HepG2 (cell line): ENCODE measurements around the gene SLC9A8.

Source experiments
- EP300 ChIP-seq, 3 experiments: sonication (generic) in 1 of 3; formaldehyde crosslinking in 1 of 3; IDR thresholded peaks; 2 replicates each; pipeline versions ENCODE4 v1.5.1 to v1.6.1; 2011 to 2020; ENCODE audit warnings: low read depth in 2 of 3, low read length in 2 of 3, borderline replicate concordance in 1 of 3, improper control_type of control experiment in 1 of 3, mild to moderate bottlenecking in 1 of 3, missing genetic modification reagents in 1 of 3, moderate library complexity in 1 of 3
- FOXA3 ChIP-seq: IDR thresholded peaks from 2 replicates; pipeline ENCODE4 v1.6.1; 2016; ENCODE audit warnings: missing genetic modification reagents, missing compliant biosample characterization
- HMG20A ChIP-seq: IDR thresholded peaks from 2 replicates; pipeline ENCODE4 v1.6.1; 2016; ENCODE audit warnings: borderline replicate concordance
- JUN ChIP-seq: sonication (generic); formaldehyde crosslinking; IDR thresholded peaks from 2 replicates; pipeline ENCODE4 v1.4.0; 2020; ENCODE audit warnings: mild to moderate bottlenecking, missing genetic modification reagents
- KDM3A ChIP-seq: IDR thresholded peaks from 2 replicates; pipeline ENCODE4 v1.6.1; 2018; ENCODE audit warnings: low read depth, missing compliant biosample characterization
- RNF2 ChIP-seq: fragments of 450-650 bp; conservative IDR thresholded peaks from 2 replicates; pipeline ENCODE4 v1.6.1; 2016; ENCODE audit warnings: low read depth
- TF ChIP-seq, protein P1 (sequence below): sonication (generic); formaldehyde crosslinking; IDR thresholded peaks from 2 replicates; pipeline ENCODE4 v1.4.0; 2020; ENCODE audit warnings: missing genetic modification reagents
- TF ChIP-seq, protein P2 (sequence below): sonication (generic); formaldehyde crosslinking; IDR thresholded peaks from 2 replicates; pipeline ENCODE4 v1.8.1; 2023; ENCODE audit warnings: mild to moderate bottlenecking, missing genetic modification reagents, borderline replicate concordance
- TF ChIP-seq, protein P3 (sequence below): sonication (generic); formaldehyde crosslinking; IDR thresholded peaks from 2 replicates; pipeline ENCODE4 v1.5.0; 2020; ENCODE audit warnings: mild to moderate bottlenecking, missing genetic modification reagents, moderate library complexity
- TF ChIP-seq, protein P4 (sequence below), 2 experiments: IDR thresholded peaks; 2 replicates each; pipeline ENCODE4 v1.6.1; 2011 to 2012; ENCODE audit warnings: low read length in 2 of 2, borderline replicate concordance in 1 of 2, low read depth in 1 of 2, mild to moderate bottlenecking in 1 of 2, moderate library complexity in 1 of 2
- TF ChIP-seq, protein P5 (sequence below): sonication (generic); formaldehyde crosslinking; IDR thresholded peaks from 2 replicates; pipeline ENCODE4 v1.5.0; 2020; ENCODE audit warnings: missing genetic modification reagents
- TF ChIP-seq, protein P6 (sequence below): sonication (generic); formaldehyde crosslinking; IDR thresholded peaks from 2 replicates; pipeline ENCODE4 v1.9.0; 2021; ENCODE audit warnings: missing genetic modification reagents, borderline replicate concordance

DNA sequence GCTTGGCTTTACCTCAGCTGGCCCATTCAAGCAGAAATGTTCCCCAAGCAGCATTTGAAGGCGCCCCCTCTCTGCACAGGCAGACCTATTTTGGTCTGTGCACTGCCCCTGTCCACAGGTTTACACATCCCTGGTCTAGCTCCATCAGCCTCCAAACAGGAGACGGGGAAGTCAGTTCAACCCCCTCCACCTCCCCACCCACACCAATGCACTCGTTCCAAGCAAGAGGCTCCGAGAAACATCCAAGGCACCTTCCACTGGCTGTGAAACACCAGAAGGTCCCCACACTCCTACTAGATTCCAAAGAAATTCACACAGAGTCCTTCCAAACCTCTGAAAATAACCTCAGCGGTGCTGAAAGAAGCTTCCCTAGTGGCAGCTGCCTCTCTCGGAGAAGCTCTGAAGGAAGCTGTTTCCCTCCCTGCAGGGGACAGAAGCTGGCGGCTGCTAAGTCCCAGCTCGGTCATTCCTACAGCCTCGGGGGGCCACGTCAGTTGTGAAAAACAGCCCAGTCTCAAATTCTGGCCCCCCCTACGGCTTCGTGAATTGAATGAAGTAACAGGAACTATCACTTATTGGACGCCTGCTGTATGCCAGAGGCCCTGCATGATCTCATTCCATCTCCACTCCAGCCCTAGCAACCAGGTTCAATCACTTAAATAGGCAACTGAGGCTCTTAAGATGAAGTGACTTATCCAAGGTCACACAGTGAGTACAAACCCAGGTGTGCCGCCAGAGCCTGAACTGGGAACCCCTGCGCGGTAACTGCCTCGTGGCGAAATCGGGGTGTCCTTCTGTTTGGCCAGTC is 101.9 kb downstream of the SLC9A8 start:
- no peak for TF ChIP-seq HMG20A (CRISPR knock-in tag)
- no peak for TF ChIP-seq JUN
- TF ChIP-seq, protein P1, sequence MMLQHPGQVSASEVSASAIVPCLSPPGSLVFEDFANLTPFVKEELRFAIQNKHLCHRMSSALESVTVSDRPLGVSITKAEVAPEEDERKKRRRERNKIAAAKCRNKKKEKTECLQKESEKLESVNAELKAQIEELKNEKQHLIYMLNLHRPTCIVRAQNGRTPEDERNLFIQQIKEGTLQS (CRISPR knock-in tag): no peak; the same call in 1 of the 2 replicates
- TF ChIP-seq RNF2: no peak
- TF ChIP-seq, protein P2, sequence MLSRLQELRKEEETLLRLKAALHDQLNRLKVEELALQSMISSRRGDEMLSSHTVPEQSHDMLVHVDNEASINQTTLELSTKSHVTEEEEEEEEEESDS: no peak
- TF ChIP-seq, protein P3, sequence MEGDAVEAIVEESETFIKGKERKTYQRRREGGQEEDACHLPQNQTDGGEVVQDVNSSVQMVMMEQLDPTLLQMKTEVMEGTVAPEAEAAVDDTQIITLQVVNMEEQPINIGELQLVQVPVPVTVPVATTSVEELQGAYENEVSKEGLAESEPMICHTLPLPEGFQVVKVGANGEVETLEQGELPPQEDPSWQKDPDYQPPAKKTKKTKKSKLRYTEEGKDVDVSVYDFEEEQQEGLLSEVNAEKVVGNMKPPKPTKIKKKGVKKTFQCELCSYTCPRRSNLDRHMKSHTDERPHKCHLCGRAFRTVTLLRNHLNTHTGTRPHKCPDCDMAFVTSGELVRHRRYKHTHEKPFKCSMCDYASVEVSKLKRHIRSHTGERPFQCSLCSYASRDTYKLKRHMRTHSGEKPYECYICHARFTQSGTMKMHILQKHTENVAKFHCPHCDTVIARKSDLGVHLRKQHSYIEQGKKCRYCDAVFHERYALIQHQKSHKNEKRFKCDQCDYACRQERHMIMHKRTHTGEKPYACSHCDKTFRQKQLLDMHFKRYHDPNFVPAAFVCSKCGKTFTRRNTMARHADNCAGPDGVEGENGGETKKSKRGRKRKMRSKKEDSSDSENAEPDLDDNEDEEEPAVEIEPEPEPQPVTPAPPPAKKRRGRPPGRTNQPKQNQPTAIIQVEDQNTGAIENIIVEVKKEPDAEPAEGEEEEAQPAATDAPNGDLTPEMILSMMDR (CRISPR knock-in tag): peak; percentile 38
- no peak for TF ChIP-seq FOXA3
- TF ChIP-seq, protein P4, sequence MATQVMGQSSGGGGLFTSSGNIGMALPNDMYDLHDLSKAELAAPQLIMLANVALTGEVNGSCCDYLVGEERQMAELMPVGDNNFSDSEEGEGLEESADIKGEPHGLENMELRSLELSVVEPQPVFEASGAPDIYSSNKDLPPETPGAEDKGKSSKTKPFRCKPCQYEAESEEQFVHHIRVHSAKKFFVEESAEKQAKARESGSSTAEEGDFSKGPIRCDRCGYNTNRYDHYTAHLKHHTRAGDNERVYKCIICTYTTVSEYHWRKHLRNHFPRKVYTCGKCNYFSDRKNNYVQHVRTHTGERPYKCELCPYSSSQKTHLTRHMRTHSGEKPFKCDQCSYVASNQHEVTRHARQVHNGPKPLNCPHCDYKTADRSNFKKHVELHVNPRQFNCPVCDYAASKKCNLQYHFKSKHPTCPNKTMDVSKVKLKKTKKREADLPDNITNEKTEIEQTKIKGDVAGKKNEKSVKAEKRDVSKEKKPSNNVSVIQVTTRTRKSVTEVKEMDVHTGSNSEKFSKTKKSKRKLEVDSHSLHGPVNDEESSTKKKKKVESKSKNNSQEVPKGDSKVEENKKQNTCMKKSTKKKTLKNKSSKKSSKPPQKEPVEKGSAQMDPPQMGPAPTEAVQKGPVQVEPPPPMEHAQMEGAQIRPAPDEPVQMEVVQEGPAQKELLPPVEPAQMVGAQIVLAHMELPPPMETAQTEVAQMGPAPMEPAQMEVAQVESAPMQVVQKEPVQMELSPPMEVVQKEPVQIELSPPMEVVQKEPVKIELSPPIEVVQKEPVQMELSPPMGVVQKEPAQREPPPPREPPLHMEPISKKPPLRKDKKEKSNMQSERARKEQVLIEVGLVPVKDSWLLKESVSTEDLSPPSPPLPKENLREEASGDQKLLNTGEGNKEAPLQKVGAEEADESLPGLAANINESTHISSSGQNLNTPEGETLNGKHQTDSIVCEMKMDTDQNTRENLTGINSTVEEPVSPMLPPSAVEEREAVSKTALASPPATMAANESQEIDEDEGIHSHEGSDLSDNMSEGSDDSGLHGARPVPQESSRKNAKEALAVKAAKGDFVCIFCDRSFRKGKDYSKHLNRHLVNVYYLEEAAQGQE (IDR thresholded peaks at IDR 0.05; ENCODE audit: borderline replicate concordance in 1 of 2, low read depth in 1 of 2, low read length in 2 of 2): no peak
- TF ChIP-seq, protein P5, sequence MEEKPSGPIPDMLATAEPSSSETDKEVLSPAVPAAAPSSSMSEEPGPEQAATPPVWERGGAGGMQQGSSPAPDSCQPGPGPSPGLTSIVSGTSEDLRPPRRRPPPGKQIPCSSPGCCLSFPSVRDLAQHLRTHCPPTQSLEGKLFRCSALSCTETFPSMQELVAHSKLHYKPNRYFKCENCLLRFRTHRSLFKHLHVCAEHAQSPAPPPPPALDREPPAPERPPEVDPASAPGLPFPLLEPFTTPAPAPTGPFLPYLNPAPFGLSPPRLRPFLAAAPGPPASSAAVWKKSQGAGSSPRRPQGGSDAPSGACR (CRISPR knock-in tag): no peak
- TF ChIP-seq KDM3A: no peak
- no peak for TF ChIP-seq EP300 (IDR thresholded peaks at IDR 0.05; ENCODE audit: low read depth in 2 of 2, low read length in 2 of 2)
- TF ChIP-seq EP300 (CRISPR knock-in tag; IDR thresholded peaks at IDR 0.05; ENCODE audit: borderline replicate concordance): no peak
- TF ChIP-seq, protein P6, sequence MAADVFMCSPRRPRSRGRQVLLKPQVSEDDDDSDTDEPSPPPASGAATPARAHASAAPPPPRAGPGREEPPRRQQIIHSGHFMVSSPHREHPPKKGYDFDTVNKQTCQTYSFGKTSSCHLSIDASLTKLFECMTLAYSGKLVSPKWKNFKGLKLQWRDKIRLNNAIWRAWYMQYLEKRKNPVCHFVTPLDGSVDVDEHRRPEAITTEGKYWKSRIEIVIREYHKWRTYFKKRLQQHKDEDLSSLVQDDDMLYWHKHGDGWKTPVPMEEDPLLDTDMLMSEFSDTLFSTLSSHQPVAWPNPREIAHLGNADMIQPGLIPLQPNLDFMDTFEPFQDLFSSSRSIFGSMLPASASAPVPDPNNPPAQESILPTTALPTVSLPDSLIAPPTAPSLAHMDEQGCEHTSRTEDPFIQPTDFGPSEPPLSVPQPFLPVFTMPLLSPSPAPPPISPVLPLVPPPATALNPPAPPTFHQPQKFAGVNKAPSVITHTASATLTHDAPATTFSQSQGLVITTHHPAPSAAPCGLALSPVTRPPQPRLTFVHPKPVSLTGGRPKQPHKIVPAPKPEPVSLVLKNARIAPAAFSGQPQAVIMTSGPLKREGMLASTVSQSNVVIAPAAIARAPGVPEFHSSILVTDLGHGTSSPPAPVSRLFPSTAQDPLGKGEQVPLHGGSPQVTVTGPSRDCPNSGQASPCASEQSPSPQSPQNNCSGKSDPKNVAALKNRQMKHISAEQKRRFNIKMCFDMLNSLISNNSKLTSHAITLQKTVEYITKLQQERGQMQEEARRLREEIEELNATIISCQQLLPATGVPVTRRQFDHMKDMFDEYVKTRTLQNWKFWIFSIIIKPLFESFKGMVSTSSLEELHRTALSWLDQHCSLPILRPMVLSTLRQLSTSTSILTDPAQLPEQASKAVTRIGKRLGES: no peak
